HG02763 (cell line): ENCODE results near the gene FHIT.
"Not testable (repeated sequence)": the region's sequence is repeated elsewhere in the genome, so short reads cannot be mapped to it uniquely, and the experiment has no call there.

ENCODE experiments used
- ATAC-seq: cut with Tn5 transposase; IDR thresholded peaks from one replicate; pipeline ENCODE4 v1.9.1; 2021; ENCODE audit warnings: mild to moderate bottlenecking, moderate library complexity; ENCODE audit not compliant: unreplicated experiment

FHIT gene

GRCh38 chr3:61065451-61066011, 185.7 kb downstream of the FHIT start:
- ATAC-seq = no peak

- no peak for ATAC-seq
Measured at GRCh38 chr3:61061092-61061723, 190.0 kb downstream of the FHIT start.

GRCh38 chr3:61060411-61060861, 190.8 kb downstream of the FHIT start:
- ATAC-seq = no peak

GRCh38 chr3:61058836-61059235, 192.4 kb downstream of the FHIT start:
- ATAC-seq = no peak

- no peak for ATAC-seq
Measured at GRCh38 chr3:61057464-61057863, 193.8 kb downstream of the FHIT start.

GRCh38 chr3:61055447-61055846, 195.8 kb downstream of the FHIT start:
- no peak for ATAC-seq

GRCh38 chr3:61053781-61054496, 197.3 kb downstream of the FHIT start:
- ATAC-seq = no peak

GRCh38 chr3:61052851-61053250, 198.4 kb downstream of the FHIT start:
- ATAC-seq = no peak

GRCh38 chr3:61051666-61052065, 199.6 kb downstream of the FHIT start:
- ATAC-seq = no peak

GRCh38 chr3:61045169-61045568, 206.1 kb downstream of the FHIT start:
- ATAC-seq = not testable (repeated sequence)

GRCh38 chr3:61043156-61043555, 208.1 kb downstream of the FHIT start:
- no peak for ATAC-seq

- no peak for ATAC-seq
Measured at GRCh38 chr3:61040618-61041017, 210.6 kb downstream of the FHIT start.

GRCh38 chr3:61035573-61035972, 215.7 kb downstream of the FHIT start:
- no peak for ATAC-seq

- no peak for ATAC-seq
Measured at GRCh38 chr3:61032991-61033390, 218.3 kb downstream of the FHIT start.

GRCh38 chr3:61031503-61031902, 219.7 kb downstream of the FHIT start:
- ATAC-seq = no peak

GRCh38 chr3:61030469-61031035, 220.7 kb downstream of the FHIT start:
- no peak for ATAC-seq

GRCh38 chr3:61029194-61029593, 222.1 kb downstream of the FHIT start:
- ATAC-seq = no peak

- no peak for ATAC-seq
Measured at GRCh38 chr3:61018807-61019206, 232.4 kb downstream of the FHIT start.

GRCh38 chr3:61017028-61017427, 234.2 kb downstream of the FHIT start:
- not testable (repeated sequence) for ATAC-seq

- ATAC-seq = no peak
Measured at GRCh38 chr3:61015859-61016258, 235.4 kb downstream of the FHIT start.

- ATAC-seq = no peak
Measured at GRCh38 chr3:61015408-61015807, 235.8 kb downstream of the FHIT start.

- ATAC-seq = no peak
Measured at GRCh38 chr3:61008998-61009380, 242.3 kb downstream of the FHIT start.
